Fibroblast of mammary gland (primary cell): ENCODE data around the gene PAIP2.

Source experiments
- DNase-seq: peaks from one replicate; pipeline ENCODE4 v3.0.0-alpha.2; 2010; ENCODE audit warnings: low read depth
- H3K4me3 ChIP-seq: 2 replicates; pipeline ENCODE4 v1.5.1; 2011; ENCODE audit warnings: low read depth, mild to moderate bottlenecking, low read length, moderate library complexity; ENCODE audit not compliant: control insufficient read depth
- CTCF ChIP-seq: conservative IDR thresholded peaks from 2 replicates; pipeline ENCODE4 v1.5.1; 2011; ENCODE audit warnings: low read depth, low read length, inconsistent platforms; ENCODE audit not compliant: control insufficient read depth, insufficient read depth

PAIP2 gene

GRCh38 chr5:139397921-139398320 lies 56.3 kb downstream of the PAIP2 start:
- TF ChIP-seq CTCF: no peak
- H3K4me3 ChIP-seq: no peak overlapping the region
- DNase-seq: no peak

GRCh38 chr5:139399501-139400121 lies 58.0 kb downstream of the PAIP2 start:
- no peak for DNase-seq
- TF ChIP-seq CTCF: no peak
- H3K4me3 ChIP-seq: no peak overlapping the region

GRCh38 chr5:139401546-139401945 lies 59.9 kb downstream of the PAIP2 start:
- DNase-seq: no peak
- no peak overlapping the region for H3K4me3 ChIP-seq
- TF ChIP-seq CTCF: no peak

GRCh38 chr5:139402561-139403158 lies 61.0 kb downstream of the PAIP2 start:
- no peak for DNase-seq
- H3K4me3 ChIP-seq: no peak overlapping the region
- TF ChIP-seq CTCF: peak; percentile 41

GRCh38 chr5:139403418-139403786 lies 61.7 kb downstream of the PAIP2 start:
- H3K4me3 ChIP-seq: peak overlapping the region; percentile 63
- no peak for DNase-seq
- no peak for TF ChIP-seq CTCF

GRCh38 chr5:139403787-139404483 lies 62.3 kb downstream of the PAIP2 start, which contains the start of gene SPATA24:
TSS of gene SPATA24 (minus strand) at chr5:139404089. CDS start at chr5:139404060, 29 bp downstream.
- peak; percentile 95 for DNase-seq

More at GRCh38 chr5:139403787-139404483, 62.3 kb downstream of the PAIP2 start, which contains the start of gene SPATA24:
- TF ChIP-seq CTCF: no peak
- peak within 1 kb of the TSS; percentile 63 for H3K4me3 ChIP-seq
